Stimulated activated CD4-positive, alpha-beta T cell treated with anti-CD3 and anti-CD28 coated beads, Interleukin-1b, Interleukin-23, amount 100 ng/mL, for 4 hours (primary cell): ENCODE measurements around the gene PTPN4.
A peak's percentile ranks its signal among the peaks of the same experiment; 100 is the strongest.

ENCODE experiments used
- DNase-seq, 2 donors: peaks; one replicate each; pipeline ENCODE4 v3.0.0-alpha.2; 2020; ENCODE audit warnings: low read depth in 2 of 2

PTPN4 gene

DNA sequence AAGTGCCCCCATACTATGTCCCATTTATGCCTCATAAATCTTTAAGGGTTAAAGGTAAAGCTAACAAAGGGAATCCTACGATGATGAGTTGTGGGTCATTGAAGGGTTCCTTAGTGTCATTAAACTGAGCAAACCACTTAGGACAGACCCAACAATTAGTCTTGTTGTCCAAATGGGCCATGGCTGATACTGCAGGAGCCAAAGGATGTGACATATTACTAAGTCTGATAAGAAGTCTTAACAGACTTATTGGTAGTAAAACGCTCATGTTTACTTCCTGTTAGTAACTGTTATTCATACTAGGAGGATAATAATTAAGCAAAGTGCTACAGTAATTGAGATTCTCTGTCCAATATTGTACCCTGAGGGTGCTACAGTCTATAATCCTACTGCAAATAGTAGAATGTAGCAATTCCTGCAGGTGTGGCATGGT is 96.8 kb downstream of the PTPN4 start:
- DNase-seq = no peak

DNA sequence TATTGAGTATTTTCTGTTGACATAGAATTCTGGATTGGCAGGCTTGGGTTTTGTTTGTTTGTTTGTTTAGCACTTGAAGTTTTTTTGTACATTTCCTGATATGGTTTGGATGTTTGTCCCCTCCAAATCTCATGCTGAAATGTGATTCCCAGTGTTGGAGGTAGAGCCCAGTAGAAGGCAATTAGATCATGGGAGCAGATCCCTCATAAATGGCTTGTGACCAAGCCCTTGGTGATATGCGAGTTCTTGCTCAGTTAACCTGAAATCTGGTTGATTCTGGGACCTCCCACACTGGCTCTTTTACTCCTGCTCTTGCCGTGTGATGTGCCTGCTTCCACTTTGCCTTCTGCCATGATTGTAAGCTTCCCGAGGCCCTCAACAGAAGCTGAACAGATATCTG is 98.0 kb downstream of the PTPN4 start:
- no peak for DNase-seq

DNA sequence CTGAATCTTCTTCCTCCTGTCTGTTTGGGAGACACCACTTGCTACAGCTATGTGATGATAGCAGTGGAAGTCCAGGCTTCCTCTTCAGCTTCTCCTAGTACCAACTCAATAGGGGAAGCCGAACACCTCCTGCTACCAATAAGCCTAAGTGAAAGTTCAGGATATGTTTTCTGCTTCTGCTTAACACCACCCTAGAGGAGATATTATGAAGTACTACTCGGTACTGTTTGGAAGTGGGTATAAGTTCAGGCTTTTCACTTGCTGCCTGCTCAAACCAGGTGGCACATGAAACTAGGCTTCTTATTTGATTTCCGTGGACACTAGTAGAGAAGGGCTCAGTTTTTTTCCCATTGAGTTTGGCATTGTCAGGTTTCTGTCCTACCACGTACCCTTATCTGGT is 99.8 kb downstream of the PTPN4 start:
- no peak for DNase-seq

DNA sequence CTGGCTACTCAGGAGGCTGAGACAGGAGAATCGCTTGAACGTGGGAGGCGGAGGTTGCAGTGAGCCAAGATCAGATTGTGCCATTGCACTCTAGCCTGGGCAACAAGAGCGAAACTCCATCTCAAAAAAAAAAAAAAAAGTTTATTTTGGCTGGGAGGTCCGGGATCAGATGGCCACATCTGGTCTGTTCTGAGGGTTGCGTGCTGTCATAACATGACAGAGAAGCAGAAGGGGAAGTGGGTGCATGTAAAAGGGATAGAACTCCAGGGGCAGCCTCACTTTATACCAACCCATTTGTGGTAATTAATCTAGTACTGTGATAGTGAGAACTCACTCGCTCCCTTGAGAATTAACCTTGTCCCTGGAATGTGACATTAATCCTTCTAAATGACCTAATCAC is 101.2 kb downstream of the PTPN4 start:
- no peak for DNase-seq

DNA sequence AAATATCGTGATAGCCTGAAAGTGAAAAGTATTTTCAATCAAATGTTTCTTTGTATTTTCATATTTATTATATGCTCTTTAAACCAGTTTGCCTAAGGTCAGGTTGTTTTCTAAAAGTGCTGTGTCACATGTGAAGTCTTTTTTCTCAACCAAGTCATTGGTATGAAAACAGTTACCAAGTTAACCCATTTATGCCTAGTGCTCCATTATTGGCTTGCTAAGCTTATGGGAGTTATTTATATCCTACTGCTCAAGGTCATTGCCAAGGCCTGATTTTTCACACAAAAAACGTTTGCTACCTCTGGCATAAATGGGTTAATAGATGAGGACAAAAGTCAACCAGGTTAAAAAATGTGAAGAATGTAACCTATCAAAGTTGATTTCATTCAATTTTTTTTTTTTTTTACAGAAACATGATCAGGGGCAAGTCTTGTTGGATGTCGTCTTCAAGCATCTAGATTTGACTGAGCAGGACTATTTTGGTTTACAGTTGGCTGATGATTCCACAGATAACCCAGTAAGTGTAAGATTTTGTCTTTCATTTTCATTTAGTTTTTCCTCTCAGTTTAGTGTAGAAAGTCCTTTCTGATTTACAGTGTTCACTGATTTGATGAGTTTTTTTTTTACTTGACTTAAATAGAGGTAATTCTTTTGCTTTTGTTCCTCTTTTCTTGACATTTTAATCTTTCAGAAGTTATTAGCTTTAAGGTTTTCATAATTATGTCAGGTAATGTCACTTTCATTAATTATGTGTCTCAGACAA is 102.6 kb downstream of the PTPN4 start:
- DNase-seq = no peak

DNA sequence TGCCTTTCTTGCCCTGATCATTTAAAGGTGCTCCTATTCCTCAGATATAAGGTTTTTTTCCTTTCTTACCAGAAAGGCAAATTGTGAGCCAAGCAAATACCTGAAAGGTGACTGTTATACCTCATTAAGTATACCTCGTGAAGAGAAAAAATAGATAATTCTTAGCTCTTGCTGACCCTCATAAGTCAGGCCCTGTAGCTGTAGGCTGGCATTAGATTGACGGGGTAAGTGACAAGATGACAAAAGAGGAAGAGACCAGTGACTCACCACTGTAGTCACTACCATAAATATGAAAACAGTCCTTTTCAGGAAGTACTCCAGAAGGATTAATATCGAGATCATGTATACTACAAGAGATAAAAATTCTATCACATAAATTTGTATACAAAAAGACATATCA is 104.6 kb downstream of the PTPN4 start:
- DNase-seq = no peak

DNA sequence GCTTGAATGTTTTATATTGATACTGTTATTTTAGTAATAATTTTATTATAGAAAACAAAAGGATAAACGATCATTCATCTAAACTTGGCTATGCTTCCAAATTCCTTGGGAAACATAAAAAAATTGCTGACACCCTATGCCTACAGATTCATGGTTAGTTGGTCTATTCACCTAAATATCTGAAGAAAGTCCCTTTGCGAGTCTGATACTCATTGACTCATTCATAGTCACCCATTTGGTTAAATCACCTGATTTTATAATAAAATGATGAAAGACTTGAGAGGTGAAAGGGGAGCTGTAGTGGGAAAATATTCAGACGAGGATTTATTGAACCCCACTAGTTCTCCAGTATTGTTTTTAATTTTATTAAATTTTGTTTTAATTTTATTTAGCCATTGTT is 112.0 kb downstream of the PTPN4 start:
- no peak for DNase-seq

DNA sequence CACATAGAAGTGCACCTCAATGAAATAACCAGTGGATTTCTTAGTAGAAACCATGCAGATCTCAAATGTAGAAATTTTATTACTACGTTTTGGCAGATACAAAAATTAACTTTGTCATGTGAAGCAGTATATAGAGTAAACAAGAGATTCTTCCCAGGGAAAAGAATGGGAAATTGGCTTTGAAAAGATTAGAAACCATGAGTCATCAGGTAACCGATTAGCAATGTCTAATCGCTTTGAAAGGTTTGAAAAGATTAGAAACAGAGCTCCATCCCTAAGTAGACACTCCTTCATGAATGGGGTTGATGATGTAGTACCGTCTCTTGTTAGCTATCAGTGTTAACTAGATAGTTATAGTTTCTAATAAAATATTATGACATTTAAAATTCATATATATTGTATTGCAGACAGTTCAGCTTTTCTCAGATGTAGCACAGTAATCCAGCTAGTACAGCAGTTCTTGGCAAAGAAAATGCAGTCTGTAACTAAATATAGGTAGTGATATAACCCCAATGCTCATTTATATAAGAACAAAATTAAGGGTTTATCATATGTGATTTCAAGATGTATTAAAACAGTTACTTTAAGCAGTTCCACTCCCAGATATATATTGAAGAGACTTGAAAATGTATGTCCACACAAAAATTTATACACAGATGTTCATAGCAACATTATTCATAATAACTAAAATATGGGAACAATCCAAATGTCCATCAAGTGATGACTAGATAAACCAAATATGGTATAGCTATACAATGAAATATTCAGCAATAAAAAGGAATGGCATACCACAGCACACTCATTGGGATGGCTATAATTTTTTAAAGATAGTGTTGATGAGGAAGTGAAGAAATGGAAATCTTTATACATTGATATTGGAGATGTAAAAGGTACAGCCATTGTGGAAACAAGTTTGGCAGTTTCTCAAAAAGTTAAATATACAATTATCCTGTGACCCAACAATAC is 113.9 kb downstream of the PTPN4 start:
- DNase-seq = no peak

DNA sequence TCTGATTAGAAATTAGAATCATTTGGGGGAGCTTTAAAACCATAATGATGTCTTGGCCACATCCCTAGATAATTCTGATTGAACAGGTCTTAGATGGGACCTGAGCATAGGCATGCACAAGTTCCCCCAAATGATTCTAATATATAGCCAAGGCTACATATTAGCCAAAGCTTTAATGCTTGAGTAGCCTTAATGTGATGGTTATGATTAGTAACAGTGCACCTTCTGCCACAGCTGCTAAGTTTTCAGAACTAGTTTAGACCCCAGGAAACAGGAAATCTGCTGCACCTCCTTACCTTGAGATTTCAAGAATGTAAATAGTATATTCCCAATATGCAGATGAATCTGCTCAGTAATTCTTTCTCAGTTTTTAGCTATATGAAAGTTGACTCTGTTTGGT is 119.8 kb downstream of the PTPN4 start:
- no peak for DNase-seq

DNA sequence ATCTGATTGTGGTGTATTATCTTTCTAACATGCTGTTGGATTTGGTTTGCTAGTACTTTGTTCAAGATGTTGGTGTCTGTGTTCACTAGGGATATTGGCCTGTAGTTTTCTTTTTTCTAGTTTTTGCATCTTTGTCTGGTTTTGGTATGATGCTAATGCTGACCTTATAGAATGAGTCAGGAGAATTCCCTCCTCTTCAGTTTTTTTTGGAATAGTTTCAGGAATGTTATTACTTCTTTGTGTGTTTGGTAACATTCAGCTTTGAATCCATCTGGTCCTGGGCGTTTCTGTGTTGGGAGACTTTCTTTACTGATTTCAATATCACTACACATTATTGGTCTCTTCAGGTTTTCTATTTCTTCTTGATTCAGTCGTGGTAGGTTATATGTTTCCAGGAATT is 129.0 kb downstream of the PTPN4 start:
- no peak for DNase-seq

DNA sequence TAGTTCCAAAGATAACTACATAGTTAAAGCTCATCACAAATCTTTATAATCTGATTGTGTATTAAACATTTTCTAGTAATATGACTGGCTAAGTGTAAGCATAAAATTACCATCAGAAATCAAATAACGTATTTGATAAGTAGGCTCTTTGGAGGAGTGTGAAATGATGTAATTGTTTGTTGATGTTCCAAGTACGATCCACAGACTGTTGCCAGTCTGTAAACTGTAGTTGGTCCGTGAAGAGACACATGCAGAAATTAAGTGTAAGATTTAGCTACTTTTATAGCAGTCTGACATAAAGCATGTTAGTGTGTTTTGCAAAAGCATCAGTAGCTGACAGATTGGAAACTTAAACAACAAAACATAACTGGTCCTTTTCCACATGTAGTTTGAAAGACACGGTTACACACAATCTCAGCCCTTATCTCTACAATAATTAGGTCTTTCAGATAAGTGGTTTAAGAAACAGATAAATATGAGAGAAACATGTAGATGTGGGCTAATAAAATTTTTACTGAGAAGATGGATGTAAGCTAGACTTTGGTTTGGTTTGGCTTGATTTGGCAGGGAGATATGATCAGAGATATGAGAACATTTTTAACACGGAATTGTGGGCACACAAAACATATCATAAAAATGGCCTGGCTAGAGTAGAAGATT is 138.1 kb downstream of the PTPN4 start:
- no peak for DNase-seq

DNA sequence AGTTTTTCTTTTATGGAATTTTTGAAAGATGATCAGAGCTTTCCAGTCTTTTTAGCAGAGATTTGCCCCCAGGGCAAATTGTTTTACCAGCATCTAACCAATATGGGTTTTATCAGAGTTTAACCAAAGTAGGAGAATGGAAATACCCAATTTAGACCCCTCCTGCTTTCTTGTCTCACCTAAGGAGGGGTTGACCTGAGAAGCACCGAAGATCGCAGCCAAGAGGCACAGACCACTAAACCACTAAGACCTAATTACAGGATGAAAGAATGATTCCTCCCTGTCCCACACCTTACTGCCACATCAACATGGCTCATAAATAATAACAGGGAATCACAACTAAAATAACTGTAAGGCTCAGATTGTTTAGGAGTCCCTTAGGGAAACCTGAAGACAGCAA is 141.3 kb downstream of the PTPN4 start:
- DNase-seq = no peak

DNA sequence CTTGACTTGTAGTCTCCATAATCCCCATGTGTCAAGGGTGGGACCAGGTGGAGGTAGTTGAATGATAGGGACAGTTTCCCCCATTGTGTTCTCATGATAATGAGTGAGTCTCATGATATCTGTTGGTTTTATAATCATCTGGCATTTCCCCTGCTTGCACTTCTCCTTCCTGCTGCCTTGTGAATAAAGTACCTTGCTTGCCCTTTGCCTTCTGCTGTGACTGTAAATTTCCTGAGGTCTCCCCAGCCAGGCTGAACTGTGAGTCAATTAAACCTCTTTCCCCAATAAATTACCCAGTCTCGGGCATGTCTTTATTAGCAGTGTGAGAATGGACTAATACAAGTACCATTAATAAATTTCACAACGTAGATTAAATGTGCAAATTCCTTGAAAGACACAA is 150.8 kb downstream of the PTPN4 start:
- DNase-seq = no peak

DNA sequence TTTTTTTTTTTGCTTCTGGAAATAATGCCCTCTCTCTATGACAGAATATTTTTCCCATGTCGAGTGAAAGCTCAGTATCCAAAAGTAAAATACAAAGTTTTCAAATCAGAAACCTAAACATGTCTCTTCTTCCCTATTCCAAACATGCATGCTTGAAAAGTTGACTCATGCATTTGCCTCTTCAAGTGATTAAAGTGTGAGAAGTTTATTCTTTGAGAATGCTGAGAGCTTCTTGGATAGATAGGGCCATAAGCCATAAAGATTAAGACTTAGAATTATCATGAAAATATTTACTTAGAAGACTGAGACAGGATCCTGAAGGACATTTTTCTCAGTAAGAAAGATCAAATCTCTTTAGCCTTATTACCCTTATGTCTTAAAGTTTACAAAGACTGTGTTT is 154.5 kb downstream of the PTPN4 start:
- no peak for DNase-seq

DNA sequence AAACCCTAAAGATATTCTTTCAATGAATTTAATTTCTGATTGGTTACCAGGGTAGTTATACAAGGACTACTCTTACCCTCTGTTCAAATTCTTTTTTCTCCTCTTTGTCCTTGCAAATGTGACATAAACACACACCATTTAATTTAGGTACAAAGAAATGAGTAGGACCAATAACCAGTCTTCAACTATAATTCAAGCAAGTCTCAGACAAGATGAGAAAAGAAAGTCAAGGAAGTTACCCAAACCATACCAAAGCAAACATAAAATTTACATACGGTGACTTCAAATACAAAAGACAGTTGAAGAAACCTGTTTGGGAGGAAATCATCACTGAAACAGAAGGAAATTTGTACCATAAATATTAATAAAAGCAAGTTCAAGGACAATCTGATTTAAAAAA is 162.1 kb downstream of the PTPN4 start:
- DNase-seq = no peak

DNA sequence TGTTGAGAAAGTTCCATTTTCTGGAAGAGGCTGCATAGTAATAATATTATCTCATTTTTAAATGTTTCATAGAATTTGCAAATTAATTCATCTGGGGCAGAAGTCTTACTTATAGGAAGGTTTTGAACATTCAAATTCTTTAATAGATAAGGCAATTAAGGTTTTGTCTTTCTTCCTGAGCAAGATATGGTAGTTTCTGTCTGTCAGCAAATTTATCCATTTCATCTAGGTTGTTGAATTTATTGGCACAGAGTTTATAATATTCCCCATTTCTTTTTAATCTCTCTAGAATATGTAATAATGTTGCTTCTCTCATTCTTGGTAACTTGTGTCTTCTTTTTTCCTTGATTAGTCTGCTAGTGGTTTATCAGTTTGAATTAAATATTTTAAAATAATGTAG is 163.0 kb downstream of the PTPN4 start:
- DNase-seq = no peak

DNA sequence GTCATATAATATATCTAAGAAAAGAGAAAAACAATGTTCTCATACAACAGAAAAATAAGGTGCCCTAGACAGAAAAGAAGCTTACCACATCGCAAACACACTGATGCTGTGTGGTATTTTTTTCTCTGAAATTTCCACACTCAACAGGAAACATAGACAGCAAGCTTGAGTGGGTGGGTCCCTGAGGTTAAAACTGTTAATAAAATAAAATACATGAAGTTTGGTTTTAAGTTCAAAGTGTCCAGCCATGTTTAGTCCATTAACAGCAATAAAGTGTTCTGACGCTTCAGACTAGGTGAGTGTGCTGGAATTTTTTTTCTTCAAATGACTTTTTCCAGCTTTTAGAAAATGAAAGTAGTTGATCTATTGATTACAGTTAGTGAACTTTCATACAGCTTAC is 169.8 kb downstream of the PTPN4 start:
- DNase-seq = peak in 1 of 2 donors; percentile 6

DNA sequence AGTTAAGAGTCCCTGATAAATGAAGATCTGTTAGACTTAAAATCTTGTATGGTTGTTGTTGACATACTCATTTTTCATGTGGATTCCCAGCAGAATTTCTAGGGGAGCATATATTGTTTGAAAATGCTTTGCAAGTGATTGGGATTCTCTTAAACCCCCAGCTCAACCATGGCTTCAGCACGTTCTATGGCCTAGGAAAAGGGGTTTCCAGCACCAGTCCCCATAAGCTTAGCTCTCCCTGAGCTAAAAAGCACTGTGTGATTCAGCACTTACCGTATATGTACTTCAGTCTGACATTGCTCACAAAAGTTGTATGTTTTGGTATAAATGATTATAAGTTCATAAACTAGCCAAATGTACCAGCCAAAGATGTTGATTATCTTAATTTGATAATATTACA is 173.1 kb downstream of the PTPN4 start:
- DNase-seq = no peak

DNA sequence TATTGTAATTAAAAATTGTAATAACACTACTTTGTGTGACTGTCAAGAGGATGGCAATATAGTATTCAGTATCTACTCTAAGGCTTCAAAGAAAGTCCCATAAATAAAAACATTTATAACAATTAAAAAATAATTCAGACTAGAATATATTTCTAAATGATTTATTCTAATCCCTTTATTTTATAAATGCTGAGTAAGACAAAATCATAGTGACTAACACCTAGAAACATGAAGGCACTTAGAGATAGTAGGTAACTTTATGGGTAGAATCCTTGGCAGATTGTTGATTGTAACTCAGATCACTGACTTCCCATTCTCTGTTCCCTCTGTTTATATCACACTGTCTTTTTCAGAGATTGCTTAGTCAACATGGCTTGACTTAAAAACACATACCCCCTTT is 174.6 kb downstream of the PTPN4 start:
- no peak for DNase-seq

DNA sequence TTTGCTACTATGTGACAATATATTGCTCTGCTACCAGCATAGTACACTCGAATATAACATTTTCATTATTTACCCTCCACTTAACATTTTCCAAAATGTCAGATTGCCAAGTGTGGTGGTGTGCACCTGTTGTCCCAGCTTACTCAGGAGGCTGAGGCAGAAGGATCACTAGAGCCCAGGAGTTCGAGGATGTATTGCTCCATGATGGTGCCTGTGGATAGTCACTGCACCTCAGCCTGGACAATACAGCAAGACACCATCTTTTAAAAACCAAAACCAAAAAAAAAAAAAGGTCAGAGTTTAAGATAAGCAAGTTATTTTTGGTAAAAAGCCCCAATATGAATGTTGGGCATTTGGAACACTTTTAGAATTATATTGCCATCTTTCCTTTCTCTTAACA is 178.0 kb downstream of the PTPN4 start:
- DNase-seq = no peak

DNA sequence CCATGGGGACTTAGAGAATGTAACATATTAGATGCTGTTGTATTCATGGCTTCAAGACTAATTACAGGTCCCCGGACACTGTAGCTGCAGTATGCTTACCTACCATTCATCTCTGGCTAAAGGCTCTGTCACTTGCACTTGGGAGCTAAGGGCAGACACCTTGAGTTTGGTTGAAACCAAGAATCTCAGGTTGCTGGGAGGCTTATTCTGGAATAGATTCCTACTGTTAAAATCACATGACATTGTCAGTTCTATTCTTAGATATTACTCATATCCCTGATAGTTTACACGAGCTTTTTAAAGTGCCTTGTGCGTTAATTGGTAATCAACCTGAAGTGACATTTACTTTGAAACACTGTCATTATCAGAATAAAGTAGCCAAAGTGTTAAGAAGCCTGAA is 180.2 kb downstream of the PTPN4 start:
- DNase-seq = no peak

DNA sequence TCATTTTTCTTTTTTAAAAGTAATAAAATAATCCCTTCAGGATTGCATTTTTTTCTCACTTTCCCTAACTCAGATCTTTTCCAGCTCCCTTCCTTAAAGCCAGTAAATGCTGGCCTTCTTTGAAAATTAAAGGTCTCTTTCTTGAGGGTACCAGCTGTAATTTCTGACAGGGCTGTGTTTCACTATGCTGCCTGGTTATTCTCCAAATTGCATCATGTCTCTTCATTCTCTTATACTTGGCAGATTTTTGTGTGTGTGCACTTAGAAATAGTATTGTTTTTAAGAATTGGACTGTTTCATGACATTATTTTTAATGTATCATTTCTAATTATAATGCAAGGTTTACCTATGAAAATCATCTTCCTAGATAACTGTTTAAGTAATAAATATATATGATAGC is 181.1 kb downstream of the PTPN4 start:
- no peak for DNase-seq

DNA sequence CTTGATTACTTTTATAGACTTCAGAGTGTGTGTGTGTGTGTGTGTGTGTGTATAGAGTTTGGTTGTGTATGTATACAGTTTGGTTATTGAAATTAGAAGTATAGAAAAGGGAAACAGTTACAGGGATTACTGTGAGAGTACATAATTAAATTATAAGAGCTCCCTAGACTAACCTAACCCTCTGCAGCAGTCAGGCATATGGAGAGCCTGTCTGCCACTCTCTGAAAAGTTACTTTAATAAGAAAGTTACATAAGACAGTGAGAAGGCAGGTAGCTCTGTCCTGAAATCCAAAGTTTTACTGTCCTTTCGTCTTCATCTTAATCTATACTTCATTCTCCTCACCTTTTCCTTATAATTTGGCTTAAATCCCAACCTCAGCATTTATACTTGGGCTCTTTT is 181.7 kb downstream of the PTPN4 start:
- DNase-seq = no peak
